HepG2 (cell line): Measurements from ENCODE around the gene BLVRB. TPM values are rescaled to one million over a fixed set of nuclear protein-coding genes. Genes with fewer than 3 reads are reported as not detected.

ENCODE experiments used
- ATAC-seq: fragments of 200-7000 bp; cut with Tn5 transposase; 3 replicates; pipeline ENCODE4 v1.9.1; 2020; ENCODE audit warnings: mild to moderate bottlenecking, moderate library complexity
- BruUV-seq: library from RNA; stranded (reverse); fragments of 400-500 nt; replicated peaks from 2 replicates; lab custom pipeline; 2021; lab: Mats Ljungman, UMichigan
- CTCF ChIA-PET: fragments of 300-600 bp; formaldehyde crosslinking; extraction: SDS; loops from one replicate; lab custom pipeline; 2021; ENCODE audit warnings: low total read pairs, inconsistent platforms, low intra/inter-chr PET ratio; lab: Yijun Ruan, JAX
- POLR2A ChIA-PET: fragments of 350-600 bp; sonication (Branson Sonifier 250); formaldehyde crosslinking; loops from one replicate; lab custom pipeline; 2020; ENCODE audit warnings: antibody characterized with exemption, inconsistent platforms; lab: Yijun Ruan, JAX
- DNase-seq: peaks from one replicate; pipeline ENCODE4 v3.0.0-alpha.2; 2015; ENCODE audit warnings: low spot score
- FAIRE-seq: peaks from 3 replicates; lab custom pipeline; 2011; peaks lifted over from hg19 to GRCh38; lab: Jason Lieb, UNC
- H2AFZ ChIP-seq: one replicate; pipeline ENCODE4 v1.6.1; 2011; ENCODE audit warnings: low read length, inconsistent platforms
- H3K27ac ChIP-seq: fragments of 300-600 bp; 3 replicates; pipeline ENCODE4 v1.8.0; 2011; ENCODE audit warnings: mixed run types, mild to moderate bottlenecking, mixed read lengths, low read length, inconsistent platforms; ENCODE audit not compliant: insufficient read depth; ENCODE audit errors: extremely low read length
- H3K27me3 ChIP-seq, 2 experiments: fragments of 200-600 bp in 1 of 2; 2 replicates in 1 of 2; 3 replicates in 1 of 2; pipeline versions ENCODE4 v1.6.0 to v1.8.0; 2011; ENCODE audit warnings: low read length in 2 of 2, mild to moderate bottlenecking in 2 of 2, moderate library complexity in 2 of 2, inconsistent platforms in 1 of 2; ENCODE audit not compliant: insufficient read depth in 2 of 2, control insufficient read depth in 1 of 2
- H3K36me3 ChIP-seq, 2 experiments: fragments of 200-600 bp in 1 of 2; replicated peaks in 1 of 2; 2 replicates in 1 of 2; 3 replicates in 1 of 2; pipeline versions ENCODE4 v1.5.1 to v1.8.0; 2011; ENCODE audit warnings: low read length in 2 of 2, inconsistent platforms in 1 of 2; ENCODE audit not compliant: insufficient read depth in 2 of 2, control insufficient read depth in 1 of 2
- H3K4me1 ChIP-seq: 2 replicates; pipeline ENCODE4 v1.5.1; 2012; ENCODE audit warnings: low read length, inconsistent platforms; ENCODE audit not compliant: insufficient read depth
- H3K4me2 ChIP-seq: 2 replicates; pipeline ENCODE4 v1.6.0; 2011; ENCODE audit warnings: low read depth, low read length, inconsistent platforms
- H3K4me3 ChIP-seq, 3 experiments: fragments of 200-600 bp in 1 of 3; sonication (generic), shearing (Covaris generic) in 1 of 3; replicated peaks in 1 of 3; 2 replicates each; pipeline ENCODE4 v1.5.1; 2011 to 2016; ENCODE audit warnings: low read length in 3 of 3, inconsistent platforms in 2 of 3, low read depth in 2 of 3, mild to moderate bottlenecking in 2 of 3, control low read depth in 1 of 3, mixed read lengths in 1 of 3; ENCODE audit not compliant: insufficient read depth in 1 of 3
- H3K79me2 ChIP-seq: one replicate; pipeline ENCODE4 v1.6.1; 2011; ENCODE audit warnings: low read length, inconsistent platforms; ENCODE audit not compliant: insufficient read depth
- H3K9ac ChIP-seq: 2 replicates; pipeline ENCODE4 v1.6.0; 2011; ENCODE audit warnings: mild to moderate bottlenecking, low read depth, low read length, inconsistent platforms; ENCODE audit not compliant: insufficient read depth
- H3K9me3 ChIP-seq: 2 replicates; pipeline ENCODE4 v1.5.1; 2012; ENCODE audit warnings: mild to moderate bottlenecking, low read length
- H4K20me1 ChIP-seq: 2 replicates; pipeline ENCODE4 v1.6.0; 2011; ENCODE audit warnings: inconsistent platforms, mild to moderate bottlenecking, low read length, moderate library complexity; ENCODE audit not compliant: insufficient read depth
- BRF2 ChIP-seq: sonication (generic); formaldehyde crosslinking; IDR thresholded peaks from 2 replicates; pipeline ENCODE4 v1.8.1; 2022; ENCODE audit warnings: mild to moderate bottlenecking, missing genetic modification reagents
- DR1 ChIP-seq: sonication (generic); formaldehyde crosslinking; IDR thresholded peaks from 2 replicates; pipeline ENCODE4 v1.8.0; 2021; ENCODE audit warnings: mild to moderate bottlenecking, missing genetic modification reagents, inconsistent platforms
- HIVEP1 ChIP-seq: sonication (generic); formaldehyde crosslinking; IDR thresholded peaks from 2 replicates; pipeline ENCODE4 v1.4.0; 2020; ENCODE audit warnings: mild to moderate bottlenecking, missing genetic modification reagents
- HMG20A ChIP-seq: IDR thresholded peaks from 2 replicates; pipeline ENCODE4 v1.6.1; 2016; ENCODE audit warnings: borderline replicate concordance
- KDM3A ChIP-seq: IDR thresholded peaks from 2 replicates; pipeline ENCODE4 v1.6.1; 2018; ENCODE audit warnings: low read depth, missing compliant biosample characterization
- NR0B2 ChIP-seq: sonication (generic); formaldehyde crosslinking; IDR thresholded peaks from 2 replicates; pipeline ENCODE4 v1.4.0; 2020; ENCODE audit warnings: mild to moderate bottlenecking, missing genetic modification reagents
- POLR2A ChIP-seq, 2 experiments: IDR thresholded peaks; 2 replicates each; pipeline ENCODE4 v1.6.1; 2011; ENCODE audit warnings: low read depth in 2 of 2, low read length in 2 of 2, mild to moderate bottlenecking in 1 of 2, moderate library complexity in 1 of 2; ENCODE audit not compliant: insufficient read depth in 1 of 2
- POLR2G ChIP-seq: fragments of 200-400 bp; formaldehyde crosslinking; IDR thresholded peaks from 2 replicates; pipeline ENCODE4 v1.6.1; 2018; ENCODE audit warnings: mild to moderate bottlenecking, low read depth, low read length, moderate library complexity
- RORA ChIP-seq: sonication (generic); formaldehyde crosslinking; IDR thresholded peaks from 2 replicates; pipeline ENCODE4 v1.5.0; 2020; ENCODE audit warnings: mild to moderate bottlenecking, missing genetic modification reagents, moderate library complexity
- TFE3 ChIP-seq: IDR thresholded peaks from 2 replicates; pipeline ENCODE4 v1.6.1; 2016
- TP53 ChIP-seq: sonication (generic); formaldehyde crosslinking; conservative IDR thresholded peaks from 2 replicates; pipeline ENCODE4 v1.4.0; 2020; ENCODE audit warnings: missing genetic modification reagents
- ZC3H4 ChIP-seq: sonication (generic); formaldehyde crosslinking; IDR thresholded peaks from 2 replicates; pipeline ENCODE4 v1.4.0; 2020; ENCODE audit warnings: missing genetic modification reagents, borderline replicate concordance
- ZFX ChIP-seq: sonication (generic); formaldehyde crosslinking; IDR thresholded peaks from 2 replicates; pipeline ENCODE4 v1.4.0; 2020; ENCODE audit warnings: mild to moderate bottlenecking, low read depth, missing genetic modification reagents, moderate library complexity
- ZNF205 ChIP-seq: IDR thresholded peaks from 2 replicates; pipeline ENCODE4 v1.6.1; 2018; ENCODE audit warnings: missing biosample characterization, missing genetic modification reagents
- ZNF230 ChIP-seq: sonication (generic); formaldehyde crosslinking; IDR thresholded peaks from 2 replicates; pipeline ENCODE4 v1.4.0; 2020; ENCODE audit warnings: mild to moderate bottlenecking, missing genetic modification reagents
- ZNF275 ChIP-seq: sonication (generic); formaldehyde crosslinking; IDR thresholded peaks from 2 replicates; pipeline ENCODE4 v1.8.0; 2022; ENCODE audit warnings: missing genetic modification reagents, mild to moderate bottlenecking, inconsistent platforms, borderline replicate concordance
- ZNF510 ChIP-seq: sonication (generic); formaldehyde crosslinking; IDR thresholded peaks from 2 replicates; pipeline ENCODE4 v1.4.0; 2020; ENCODE audit warnings: low read depth, mild to moderate bottlenecking, missing genetic modification reagents
- ZNF558 ChIP-seq: sonication (generic); formaldehyde crosslinking; IDR thresholded peaks from 2 replicates; pipeline ENCODE4 v1.9.0; 2022; ENCODE audit warnings: mild to moderate bottlenecking, missing genetic modification reagents, borderline replicate concordance
- ZNF629 ChIP-seq: sonication (generic); formaldehyde crosslinking; conservative IDR thresholded peaks from 2 replicates; pipeline ENCODE4 v1.5.0; 2020; ENCODE audit warnings: missing genetic modification reagents
- WGBS: methylation state at CpG from one replicate; pipeline ENCODE4 v1.1.6; 2017; ENCODE audit warnings: low lambda C conversion rate; 5-methylcytosine and 5-hydroxymethylcytosine counted together
- in situ Hi-C: cut with HindIII; loops from 2 replicates; pipeline ENCODE4 v1.10.0; 2017; ENCODE audit warnings: low pct_unique_long_range_greater_than_20kb; ENCODE audit not compliant: extremely low pct_ligation_motif_present
- intact Hi-C: fragments of 100-400 bp; cut with micrococcal nuclease; formaldehyde crosslinking; loops from one replicate; pipeline ENCODE4 v1.10.0; 2022; ENCODE audit not compliant: unreplicated experiment
- polyA plus RNA-seq, 8 experiments: library from polyadenylated mRNA; depleted of rRNA in 3 of 8; stranded (reverse) in 7 of 8; unstranded in 1 of 8; fragments of >200 nt; fragmentation: Illumina TruSeq in 4 of 8; extraction: Trizol in 4 of 8; gene quantifications; 2 replicates each; pipeline versions ENCODE4 v1.2.1 to v1.2.3, GENCODE V29; 2011 to 2016; ENCODE audit warnings: low read depth in 4 of 8, missing spikeins in 1 of 8, mixed read lengths in 1 of 8; ENCODE audit not compliant: insufficient read depth in 1 of 8
- total RNA-seq, 5 experiments: library from RNA; depleted of rRNA; stranded (reverse); fragments of >200 nt; fragmentation: Illumina TruSeq; extraction: Trizol; gene quantifications; 2 replicates each; pipeline ENCODE4 v1.2.3, GENCODE V29; 2016; ENCODE audit warnings: low read depth in 1 of 5

The BLVRB gene
- total and polyA plus RNA-seq, 2 of the 13 experiments (the other 11 are each of a cell fraction or from before 2014, with no cell fraction given) = 25.9 to 51.4 TPM

GRCh38 chr19:40442328-40443130, 23.0 kb downstream of the BLVRB start:
- CTCF ChIA-PET = no interaction called here
- H2AFZ ChIP-seq = no peak overlapping the region
- no peaks in the 10 kb centered on the region for H3K9me3 ChIP-seq
- peaks cover 0 to 5% of the 10 kb centered on the region in 2 experiments; a peak in 1 of 5 replicates for H3K27me3 ChIP-seq
- ATAC-seq (no peak), FAIRE-seq (no peak), DNase-seq (no peak)
- H3K4me2 ChIP-seq = peak overlapping the region; percentile 97
- WGBS = 23% methylated on average over 20 of the region's 22 CpGs
- peaks cover 7 to 22% of the 10 kb centered on the region in 2 experiments; a peak in 4 of 5 replicates for H3K36me3 ChIP-seq
- H4K20me1 ChIP-seq = peaks cover 13% of the 10 kb centered on the region
- TSS peak; percentile 71 for BruUV-seq
- peak overlapping the region; percentile 61 to 76 (median 72) for H3K4me3 ChIP-seq
- peak overlapping the region; percentile 76 for H3K9ac ChIP-seq
- H3K79me2 ChIP-seq = peaks cover 27% of the 10 kb centered on the region
- peak overlapping the region; percentile 62 for H3K27ac ChIP-seq
- H3K4me1 ChIP-seq = peaks cover 12% of the 10 kb centered on the region
- in situ Hi-C loops (no loop called here), intact Hi-C loops (loop anchor here (1.0 to 5.0 kb wide), 2 partner anchors 9 to 1040 kb away; no protein-coding TSS in a partner anchor)
- POLR2A ChIA-PET = interaction anchor here (0.9 to 4.6 kb wide), 14 partner anchors 9 to 335 kb away, joined by 3 to 80 read pairs (median 6); partner anchors contain the start of genes ACTMAP, BLVRB, C19orf47 and PLD3
- TF ChIP-seq BRF2 = 0 out of 2 replicates have a peak, but pooled peaks have one; percentile 71
- 0 out of 2 replicates have a peak, but pooled peaks have one; percentile 26 for TF ChIP-seq ZNF629
- 0 out of 2 replicates have a peak, but pooled peaks have one; percentile 43 for TF ChIP-seq ZNF275 (CRISPR knock-in tag)
- TF ChIP-seq ZNF205 (CRISPR knock-in tag) = no peak
- TF ChIP-seq RORA (CRISPR knock-in tag) = no peak
- peak; percentile 59 for TF ChIP-seq POLR2G
- 0 out of 2 replicates have a peak, but pooled peaks have one; percentile 10 for TF ChIP-seq ZNF558
- TF ChIP-seq HMG20A = no peak
- no peak for TF ChIP-seq KDM3A (CRISPR knock-in tag)
- TF ChIP-seq TP53 (CRISPR knock-in tag) = no peak
- 0 out of 2 replicates have a peak, but pooled peaks have one; percentile 23 for TF ChIP-seq TFE3 (CRISPR knock-in tag)
- 0 out of 2 replicates have a peak, but pooled peaks have one; percentile 24 for TF ChIP-seq NR0B2 (CRISPR knock-in tag)
- TF ChIP-seq DR1 = peak; percentile 34; the same call in 1 of the 2 replicates
- 0 out of 2 replicates have a peak, but pooled peaks have one; percentile 30 for TF ChIP-seq ZFX
- 0 out of 2 replicates have a peak, but pooled peaks have one; percentile 16 for TF ChIP-seq HIVEP1 (CRISPR knock-in tag)
- TF ChIP-seq ZNF230 = 0 out of 2 replicates have a peak, but pooled peaks have one; percentile 7
- no peak for TF ChIP-seq ZNF510 (CRISPR knock-in tag)
- no peak for TF ChIP-seq ZC3H4 (CRISPR knock-in tag)
- peak; percentile 20 to 23; a peak in 2 of 4 replicates for TF ChIP-seq POLR2A (IDR thresholded peaks at IDR 0.05; ENCODE audit: insufficient read depth in 1 of 2, low read depth in 2 of 2, low read length in 2 of 2)
